NT2/D1 (cell line): ENCODE data around the gene ATP2C1.

ENCODE experiments used
- DNase-seq: peaks from one replicate; pipeline ENCODE4 v3.0.0-alpha.2; 2011; ENCODE audit warnings: low read depth, low spot score
- H3K27me3 ChIP-seq: 2 replicates; pipeline ENCODE4 v1.6.0; 2011; ENCODE audit warnings: mild to moderate bottlenecking; ENCODE audit not compliant: insufficient read length, insufficient read depth
- H3K36me3 ChIP-seq: 2 replicates; pipeline ENCODE4 v1.6.1; 2011; ENCODE audit warnings: mild to moderate bottlenecking, low read length, mixed read lengths; ENCODE audit not compliant: insufficient read depth, insufficient read length
- H3K4me1 ChIP-seq: 2 replicates; pipeline ENCODE4 v1.5.1; 2011; ENCODE audit not compliant: insufficient read depth, insufficient read length
- H3K4me3 ChIP-seq: 2 replicates; pipeline ENCODE4 v1.5.1; 2011; ENCODE audit warnings: low read depth; ENCODE audit not compliant: insufficient read length
- H3K9ac ChIP-seq: 2 replicates; pipeline ENCODE4 v1.6.0; 2011; ENCODE audit warnings: low read depth; ENCODE audit not compliant: insufficient read length
- H3K9me3 ChIP-seq: 2 replicates; pipeline ENCODE4 v1.5.1; 2011; ENCODE audit warnings: mild to moderate bottlenecking, low read length; ENCODE audit not compliant: insufficient read depth
- SUZ12 ChIP-seq: IDR thresholded peaks from 2 replicates; pipeline ENCODE4 v1.6.1; 2011; ENCODE audit not compliant: insufficient read length, insufficient read depth; ENCODE audit errors: extremely low read depth
- YY1 ChIP-seq: IDR thresholded peaks from 2 replicates; pipeline ENCODE4 v1.6.1; 2011; ENCODE audit not compliant: insufficient read length, insufficient read depth
- ZNF274 ChIP-seq: IDR thresholded peaks from 2 replicates; pipeline ENCODE4 v1.6.1; 2011; ENCODE audit warnings: mild to moderate bottlenecking, low read depth, low read length

Gene ATP2C1, protein sequence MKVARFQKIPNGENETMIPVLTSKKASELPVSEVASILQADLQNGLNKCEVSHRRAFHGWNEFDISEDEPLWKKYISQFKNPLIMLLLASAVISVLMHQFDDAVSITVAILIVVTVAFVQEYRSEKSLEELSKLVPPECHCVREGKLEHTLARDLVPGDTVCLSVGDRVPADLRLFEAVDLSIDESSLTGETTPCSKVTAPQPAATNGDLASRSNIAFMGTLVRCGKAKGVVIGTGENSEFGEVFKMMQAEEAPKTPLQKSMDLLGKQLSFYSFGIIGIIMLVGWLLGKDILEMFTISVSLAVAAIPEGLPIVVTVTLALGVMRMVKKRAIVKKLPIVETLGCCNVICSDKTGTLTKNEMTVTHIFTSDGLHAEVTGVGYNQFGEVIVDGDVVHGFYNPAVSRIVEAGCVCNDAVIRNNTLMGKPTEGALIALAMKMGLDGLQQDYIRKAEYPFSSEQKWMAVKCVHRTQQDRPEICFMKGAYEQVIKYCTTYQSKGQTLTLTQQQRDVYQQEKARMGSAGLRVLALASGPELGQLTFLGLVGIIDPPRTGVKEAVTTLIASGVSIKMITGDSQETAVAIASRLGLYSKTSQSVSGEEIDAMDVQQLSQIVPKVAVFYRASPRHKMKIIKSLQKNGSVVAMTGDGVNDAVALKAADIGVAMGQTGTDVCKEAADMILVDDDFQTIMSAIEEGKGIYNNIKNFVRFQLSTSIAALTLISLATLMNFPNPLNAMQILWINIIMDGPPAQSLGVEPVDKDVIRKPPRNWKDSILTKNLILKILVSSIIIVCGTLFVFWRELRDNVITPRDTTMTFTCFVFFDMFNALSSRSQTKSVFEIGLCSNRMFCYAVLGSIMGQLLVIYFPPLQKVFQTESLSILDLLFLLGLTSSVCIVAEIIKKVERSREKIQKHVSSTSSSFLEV

DNA sequence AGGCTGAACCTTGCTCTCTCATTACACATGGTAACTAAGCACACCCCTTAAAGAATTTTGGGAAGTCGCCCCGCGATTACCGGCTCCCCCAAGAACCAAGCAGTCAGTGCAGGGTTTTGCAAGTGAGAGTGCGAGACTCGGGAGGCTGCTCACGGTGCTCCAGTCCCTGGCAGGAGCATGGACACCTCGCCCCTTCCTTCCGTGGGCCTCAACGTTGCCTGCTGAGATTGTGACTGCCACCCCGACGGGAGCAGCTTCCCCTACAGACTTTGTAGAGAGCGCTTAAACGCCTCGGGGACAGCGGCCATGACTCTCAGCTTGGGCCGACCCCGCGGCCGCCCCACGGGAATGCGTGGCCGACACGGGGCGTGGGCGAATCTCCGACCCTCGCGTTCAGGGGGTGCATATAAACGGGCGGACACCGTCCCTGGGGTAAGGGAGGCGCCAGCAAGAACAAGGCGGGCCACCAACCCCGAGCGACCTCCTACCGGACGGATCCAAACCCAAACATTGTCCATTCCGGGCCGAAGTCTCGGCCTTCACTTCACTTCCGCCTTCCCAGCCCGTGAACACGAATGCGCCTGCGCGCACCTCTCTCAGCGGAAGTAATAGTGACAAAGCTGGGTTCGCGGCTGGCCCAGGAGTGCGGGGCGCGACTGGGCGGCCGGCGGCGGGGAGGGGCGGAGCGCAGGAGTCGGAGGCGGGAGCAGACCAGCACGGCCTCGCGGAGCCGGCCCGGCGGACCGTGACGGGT is at the start of gene ATP2C1:
Gene ATP2C1, plus strand, starts transcription at position 709 of the 754 bp plus-strand sequence. CDS start 686 bp downstream, outside the sequence.
- Histone ChIP-seq H3K9me3 (no peaks in the 10 kb centered on the region), H3K4me3 (peak within 1 kb of the TSS; percentile 90), H3K4me1 (no peaks in the 10 kb centered on the region), H3K36me3 (no peaks in the 10 kb centered on the region), H3K9ac (peak within 1 kb of the TSS; percentile 96), H3K27me3 (no peaks in the 10 kb centered on the region)
- no peak for TF ChIP-seq YY1
- no peak for TF ChIP-seq SUZ12
- no peak for TF ChIP-seq ZNF274
- peak; percentile 89 for DNase-seq

DNA sequence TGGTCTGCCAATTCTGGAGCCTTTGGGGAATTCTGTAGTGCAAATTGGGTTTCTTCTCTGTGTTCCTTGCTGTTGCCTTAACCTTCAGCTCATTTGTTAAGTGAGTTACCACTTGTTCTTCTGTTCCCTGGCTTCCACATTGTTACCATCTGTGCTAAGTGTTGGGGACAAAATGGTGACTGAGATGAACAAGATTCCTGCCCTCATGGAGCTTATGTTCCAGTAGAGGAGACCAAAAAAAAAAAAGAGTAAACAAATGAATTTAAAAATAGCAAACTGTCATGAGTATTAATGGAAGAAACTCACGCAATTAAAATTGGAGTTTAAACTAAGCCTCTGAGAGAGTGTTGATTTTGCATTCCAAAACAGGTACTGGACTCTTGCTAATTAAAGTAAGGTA is 49.4 kb upstream of the ATP2C1 start:
- TF ChIP-seq ZNF274 = no peak
- TF ChIP-seq YY1 = no peak
- TF ChIP-seq SUZ12 = no peak
- H3K9me3 ChIP-seq = no peaks in the 10 kb centered on the region
- H3K4me1 ChIP-seq = peaks cover 5% of the 10 kb centered on the region
- H3K9ac ChIP-seq = no peak overlapping the region
- no peak overlapping the region for H3K4me3 ChIP-seq
- DNase-seq = no peak
- H3K36me3 ChIP-seq = no peaks in the 10 kb centered on the region
- H3K27me3 ChIP-seq = no peaks in the 10 kb centered on the region

DNA sequence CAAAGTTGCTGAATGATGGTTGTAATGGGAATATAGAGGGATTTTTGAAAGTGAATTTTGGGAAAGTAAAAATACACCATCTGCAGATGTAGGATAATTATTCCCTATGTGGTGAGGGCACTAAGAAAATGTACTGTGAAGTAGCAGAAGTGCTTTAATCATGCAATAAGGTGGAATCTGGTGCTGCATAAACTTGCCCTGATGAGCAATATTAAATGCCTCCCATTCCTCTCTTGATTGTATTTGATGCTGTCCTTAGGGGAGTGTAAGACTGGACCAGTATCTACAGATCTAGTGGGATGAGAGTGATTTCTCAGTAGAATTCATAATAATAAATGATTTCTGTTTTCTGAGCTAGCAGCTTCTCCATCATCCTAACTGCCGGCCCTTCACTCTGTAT is 47.7 kb upstream of the ATP2C1 start:
- no peaks in the 10 kb centered on the region for H3K36me3 ChIP-seq
- no peak for DNase-seq
- H3K4me1 ChIP-seq = peaks cover 5% of the 10 kb centered on the region
- no peaks in the 10 kb centered on the region for H3K9me3 ChIP-seq
- H3K27me3 ChIP-seq = no peaks in the 10 kb centered on the region
- no peak overlapping the region for H3K9ac ChIP-seq
- TF ChIP-seq YY1 = no peak
- no peak for TF ChIP-seq ZNF274
- TF ChIP-seq SUZ12 = no peak
- H3K4me3 ChIP-seq = no peak overlapping the region

DNA sequence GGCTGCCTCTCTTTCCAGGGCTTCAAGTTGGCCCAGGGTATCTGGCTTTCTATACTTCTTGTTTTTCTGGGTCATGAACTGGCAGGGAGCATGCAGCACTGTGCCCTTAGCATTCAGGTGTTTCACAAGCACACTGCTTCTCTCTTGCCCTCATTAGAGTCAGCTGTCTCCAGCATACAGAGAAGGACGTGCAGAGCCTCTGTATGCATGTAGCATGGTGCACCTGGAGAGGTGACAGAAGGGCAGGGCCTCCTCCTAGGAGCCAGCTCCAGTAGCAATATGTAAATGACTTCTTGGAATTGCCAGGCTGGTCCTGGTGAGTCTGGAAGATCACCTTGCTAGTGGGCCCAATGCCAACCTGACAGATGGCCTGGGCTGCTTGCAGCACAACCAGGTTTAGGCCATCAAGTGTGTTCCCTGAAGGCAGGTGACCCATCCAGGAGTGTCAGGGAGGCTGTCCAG is 44.8 kb upstream of the ATP2C1 start:
- H3K9me3 ChIP-seq = no peaks in the 10 kb centered on the region
- H3K36me3 ChIP-seq = no peaks in the 10 kb centered on the region
- no peak for DNase-seq
- H3K9ac ChIP-seq = no peak overlapping the region
- no peak for TF ChIP-seq YY1
- TF ChIP-seq SUZ12 = no peak
- TF ChIP-seq ZNF274 = no peak
- H3K4me1 ChIP-seq = peaks cover 5% of the 10 kb centered on the region
- no peaks in the 10 kb centered on the region for H3K27me3 ChIP-seq
- no peak overlapping the region for H3K4me3 ChIP-seq

DNA sequence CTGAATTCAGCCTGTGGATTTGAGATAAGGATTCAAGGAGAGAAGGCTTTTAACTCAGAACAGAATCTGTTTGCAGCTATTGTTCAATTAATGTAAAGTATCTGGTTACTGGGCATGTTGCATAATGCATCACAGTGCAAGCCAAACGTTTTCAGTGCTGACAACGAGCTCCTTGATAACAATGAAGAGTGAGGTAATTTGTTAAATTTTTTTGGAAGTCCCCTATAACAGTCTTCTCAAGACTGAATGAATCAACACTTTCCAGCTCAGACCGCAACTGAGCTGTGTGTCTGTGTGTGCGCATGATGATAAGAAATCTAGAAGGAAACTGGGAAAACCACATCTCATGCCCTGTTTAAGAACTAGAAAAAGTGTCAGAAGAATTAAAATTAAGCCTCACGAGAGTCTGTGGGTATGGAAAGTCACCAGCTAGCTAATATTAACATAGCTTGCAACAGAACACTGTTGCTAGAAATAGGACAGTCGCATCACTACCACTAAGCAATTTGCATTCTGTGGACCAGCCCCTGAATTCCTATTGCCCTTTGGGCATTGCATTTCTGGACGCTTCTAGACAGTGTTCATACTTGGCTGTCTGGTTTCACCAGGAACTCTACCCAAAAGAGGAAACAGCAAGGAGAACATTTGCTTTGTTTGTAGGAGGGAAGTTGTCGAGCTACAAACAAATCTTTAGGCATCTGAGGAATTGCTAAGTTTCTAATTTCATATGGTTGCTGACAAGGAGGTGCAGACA is 43.7 kb upstream of the ATP2C1 start:
- H3K4me3 ChIP-seq = no peak overlapping the region
- peaks cover 5% of the 10 kb centered on the region for H3K4me1 ChIP-seq
- no peaks in the 10 kb centered on the region for H3K36me3 ChIP-seq
- no peak for TF ChIP-seq YY1
- TF ChIP-seq ZNF274 = no peak
- no peak for TF ChIP-seq SUZ12
- H3K9ac ChIP-seq = no peak overlapping the region
- no peaks in the 10 kb centered on the region for H3K27me3 ChIP-seq
- no peak for DNase-seq
- no peaks in the 10 kb centered on the region for H3K9me3 ChIP-seq

DNA sequence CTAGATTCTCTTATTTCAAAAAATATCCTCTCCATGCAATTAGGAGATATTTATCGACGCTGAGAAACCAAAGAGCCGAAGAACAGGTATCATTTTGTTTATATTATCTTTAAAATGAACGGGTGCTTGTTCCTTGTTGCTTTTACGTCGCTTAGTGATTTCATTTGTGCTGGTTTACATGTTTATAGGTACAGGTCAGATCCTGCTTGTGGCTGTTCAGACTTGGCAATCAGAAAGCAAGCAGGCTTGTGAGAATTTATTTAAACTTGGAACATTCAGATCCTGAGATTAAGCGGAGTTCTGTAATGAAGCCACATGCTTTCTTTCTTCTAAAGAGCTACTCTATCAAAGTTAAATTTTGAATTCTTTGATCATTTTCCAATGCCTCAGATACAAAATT is 43.0 kb upstream of the ATP2C1 start:
- Histone ChIP-seq H3K27me3 (no peaks in the 10 kb centered on the region), H3K4me1 (peaks cover 5% of the 10 kb centered on the region), H3K36me3 (no peaks in the 10 kb centered on the region), H3K9ac (no peak overlapping the region), H3K4me3 (no peak overlapping the region), H3K9me3 (no peaks in the 10 kb centered on the region)
- TF ChIP-seq ZNF274 (no peak), YY1 (no peak), SUZ12 (no peak)
- DNase-seq = no peak
